HG03378 (cell line): ENCODE data around the gene LRRFIP2.
"Not testable (repeated sequence)": the region's sequence is repeated elsewhere in the genome, so short reads cannot be mapped to it uniquely, and the experiment has no call there.

ENCODE experiments used
- ATAC-seq: cut with Tn5 transposase; IDR thresholded peaks from one replicate; pipeline ENCODE4 v1.9.1; 2021; ENCODE audit warnings: mild to moderate bottlenecking, moderate library complexity; ENCODE audit not compliant: unreplicated experiment

The LRRFIP2 gene

DNA sequence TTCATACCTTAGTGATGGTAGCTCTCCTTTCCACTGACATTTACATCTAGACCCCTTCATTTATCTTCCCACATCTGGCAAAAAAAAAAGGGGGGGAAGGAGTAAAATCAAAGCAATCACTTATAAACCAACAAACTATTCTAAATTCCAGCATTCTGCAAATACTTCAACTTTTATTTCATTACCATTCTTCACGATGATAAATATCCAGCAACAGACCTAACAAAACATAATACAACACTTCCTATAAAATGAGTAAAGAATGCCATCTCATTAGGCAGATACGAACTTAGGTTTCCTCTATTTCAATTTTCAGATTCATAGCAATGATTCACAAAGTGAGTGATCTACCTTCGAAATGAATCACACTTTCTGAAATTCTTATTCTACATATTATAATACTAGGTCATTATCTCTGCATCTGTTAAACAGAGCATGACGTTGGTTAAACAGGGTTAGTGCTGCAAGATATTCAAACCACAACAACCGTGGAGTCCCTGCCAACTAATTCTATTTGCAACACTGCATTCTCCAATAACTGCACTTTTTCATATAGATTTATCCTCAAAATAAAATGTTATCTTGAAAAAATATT, at the start of gene LRRFIP2:
TSS of gene LRRFIP2 (minus strand) at position 51 of the 595 bp plus-strand sequence. CDS start 25,599 bp downstream, outside the sequence.
- peak; percentile 61 for ATAC-seq

- no peak for ATAC-seq
Observed at GRCh38 chr3:37223576-37223975, 49.2 kb upstream of the LRRFIP2 start.

- ATAC-seq: no peak
Observed at GRCh38 chr3:37223141-37223558, 48.8 kb upstream of the LRRFIP2 start.

DNA sequence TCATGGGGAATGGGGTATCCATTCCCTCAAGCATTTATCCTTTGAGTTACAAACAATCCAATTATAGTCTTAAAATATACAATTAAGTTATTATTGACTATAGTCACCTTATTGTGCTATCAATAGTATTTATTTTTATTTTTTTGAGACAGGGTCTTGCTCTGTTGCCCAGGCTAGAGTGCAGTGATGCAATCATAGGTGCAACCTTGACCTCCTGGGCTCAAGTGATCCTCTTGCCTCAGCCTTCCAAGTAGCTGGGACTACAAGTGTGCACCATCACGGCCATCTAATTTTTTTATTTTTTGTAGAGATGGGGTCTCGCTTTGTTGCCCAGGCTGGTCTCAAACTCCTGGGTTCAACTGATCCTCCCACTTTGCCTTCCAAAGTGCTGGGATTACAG, 48.2 kb upstream of the LRRFIP2 start:
- not testable (repeated sequence) for ATAC-seq

DNA sequence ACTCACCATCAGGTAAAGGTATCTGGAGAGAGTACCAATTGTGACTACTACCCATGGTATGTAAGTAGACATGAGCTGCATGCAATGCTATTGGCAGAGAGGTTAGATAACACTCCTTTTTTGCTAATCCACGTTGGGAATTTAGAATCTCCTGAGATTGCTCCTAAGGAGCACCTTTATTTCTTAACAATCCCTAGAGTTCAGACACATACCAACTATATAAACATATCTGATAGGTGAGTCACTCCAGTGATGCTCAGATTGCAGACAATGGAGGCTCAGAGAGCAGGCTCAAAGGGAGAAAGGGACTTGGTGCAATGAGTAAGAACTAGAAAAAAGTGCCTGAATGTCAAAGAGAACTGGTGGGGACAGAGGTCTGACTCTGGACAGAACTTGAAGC, 47.0 kb upstream of the LRRFIP2 start:
- ATAC-seq: no peak

GRCh38 chr3:37219266-37219665, 44.9 kb upstream of the LRRFIP2 start:
- no peak for ATAC-seq

DNA sequence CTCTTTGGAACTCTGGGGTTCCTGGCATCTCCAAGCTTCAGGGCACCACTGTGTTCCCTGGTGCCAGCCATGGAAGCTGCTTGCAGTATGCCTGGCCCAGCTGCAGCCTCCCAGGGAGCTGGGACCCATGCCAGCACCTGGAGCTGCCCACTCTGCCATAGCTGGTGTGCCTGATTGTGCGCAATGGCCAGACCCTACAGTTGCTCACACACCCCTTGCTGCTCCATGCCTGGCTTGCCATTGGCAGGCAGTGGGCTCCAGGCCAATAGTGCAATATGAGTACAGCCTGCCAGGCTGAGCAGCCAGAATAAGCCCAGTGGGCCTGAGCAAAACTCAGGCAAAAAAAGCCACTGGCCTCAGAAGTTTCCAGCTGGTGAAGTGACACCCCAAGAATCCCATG, 43.8 kb upstream of the LRRFIP2 start:
- no peak for ATAC-seq

GRCh38 chr3:37217098-37217849, 42.9 kb upstream of the LRRFIP2 start:
- no peak for ATAC-seq

GRCh38 chr3:37216597-37217097, 42.3 kb upstream of the LRRFIP2 start:
- no peak for ATAC-seq

DNA sequence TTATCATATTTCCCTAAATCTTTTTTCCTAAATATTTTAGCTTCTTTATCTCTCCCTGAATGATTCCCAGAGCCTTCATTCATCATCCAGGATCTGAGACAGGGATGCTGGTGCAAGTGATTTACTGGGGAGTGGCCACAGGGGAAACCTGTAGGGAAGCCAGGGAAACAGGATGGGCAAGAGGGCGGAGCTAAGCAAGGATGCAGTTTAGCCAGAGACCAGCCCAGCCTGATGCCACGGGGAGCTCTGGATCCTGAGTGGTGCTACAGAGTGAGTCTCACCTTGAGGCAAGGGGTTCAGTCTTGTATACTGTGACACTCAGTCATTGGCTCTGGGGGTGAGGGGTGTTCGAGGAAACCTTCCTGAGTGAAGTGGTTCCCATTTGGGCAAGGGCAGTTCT, 39.7 kb upstream of the LRRFIP2 start:
- ATAC-seq: no peak

- ATAC-seq: no peak
Observed at GRCh38 chr3:37210230-37210629, 35.8 kb upstream of the LRRFIP2 start.

DNA sequence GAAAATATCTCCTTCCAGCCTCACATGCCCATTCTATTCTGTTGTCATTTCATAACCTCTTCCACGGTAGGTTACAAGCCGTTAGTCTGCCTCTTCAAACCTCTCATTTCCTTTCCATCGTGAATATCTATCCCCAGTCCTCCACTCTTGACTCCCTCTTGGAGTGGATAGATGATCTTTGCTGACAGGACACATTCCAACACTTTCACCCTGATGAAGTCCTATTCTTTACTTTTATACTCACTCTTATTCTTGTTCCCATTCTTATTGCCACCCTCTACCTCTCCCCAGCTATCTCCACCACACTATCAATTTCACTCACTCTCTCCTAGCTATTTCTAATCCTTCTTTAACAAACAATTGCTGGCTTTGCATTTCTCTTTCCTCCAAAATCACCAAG, 34.2 kb upstream of the LRRFIP2 start:
- ATAC-seq: not testable (repeated sequence)

DNA sequence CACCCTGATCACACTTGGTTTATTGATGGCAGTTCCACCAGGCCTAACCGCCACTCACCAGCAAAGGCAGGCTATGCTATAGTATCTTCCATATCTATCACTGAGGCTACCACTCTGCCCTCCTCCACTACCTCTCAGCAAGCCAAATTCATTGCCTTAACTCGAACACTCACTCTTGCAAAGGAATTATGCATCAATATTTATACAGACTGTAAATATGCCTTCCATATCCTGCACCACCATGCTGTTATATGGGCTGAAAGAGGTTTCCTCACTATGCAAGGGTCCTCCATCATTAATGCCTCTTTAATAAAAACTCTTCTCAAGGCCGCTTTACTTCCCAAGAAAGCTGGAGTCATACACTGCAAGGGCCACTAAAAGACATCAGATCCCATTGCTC, 33.6 kb upstream of the LRRFIP2 start:
- not testable (repeated sequence) for ATAC-seq

DNA sequence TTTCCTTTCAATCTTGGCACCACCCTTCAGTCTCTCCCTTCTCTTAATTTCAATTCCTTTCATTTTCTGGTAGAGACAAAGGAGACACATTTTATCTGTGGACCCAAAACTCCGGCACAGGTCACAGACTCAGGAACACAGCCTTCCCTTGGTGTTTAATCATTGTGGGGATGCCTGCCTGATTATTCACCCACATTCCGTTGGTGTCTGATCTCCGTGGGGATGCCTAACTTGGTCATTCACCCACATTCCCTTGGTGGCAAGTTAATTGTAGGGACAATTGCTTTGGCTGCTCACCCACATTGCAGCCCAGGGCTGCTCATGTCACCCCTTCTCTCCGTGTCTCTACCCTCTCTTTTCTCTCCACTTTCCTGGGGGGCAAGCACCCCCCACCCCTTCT, 31.7 kb upstream of the LRRFIP2 start:
- not testable (repeated sequence) for ATAC-seq

DNA sequence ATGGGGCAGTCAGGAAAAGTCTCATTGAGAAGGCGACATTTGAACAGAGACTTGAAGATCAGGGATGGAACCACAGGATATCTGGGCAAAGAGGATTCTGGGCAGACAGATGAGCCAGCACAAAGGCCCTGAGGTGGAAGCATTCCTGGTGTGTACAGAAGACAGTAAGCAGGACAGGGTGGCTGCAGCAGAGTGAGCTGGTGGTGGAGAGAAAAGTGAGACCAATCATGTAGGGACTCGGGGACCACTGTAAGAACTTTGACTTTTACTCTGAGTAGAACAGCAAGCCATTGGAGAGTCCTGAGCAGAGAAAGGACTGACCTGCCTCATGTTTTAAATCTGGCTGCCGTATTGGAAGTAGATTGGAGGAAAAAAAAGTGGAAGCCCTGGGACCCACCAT, 29.9 kb upstream of the LRRFIP2 start:
- ATAC-seq: no peak

DNA sequence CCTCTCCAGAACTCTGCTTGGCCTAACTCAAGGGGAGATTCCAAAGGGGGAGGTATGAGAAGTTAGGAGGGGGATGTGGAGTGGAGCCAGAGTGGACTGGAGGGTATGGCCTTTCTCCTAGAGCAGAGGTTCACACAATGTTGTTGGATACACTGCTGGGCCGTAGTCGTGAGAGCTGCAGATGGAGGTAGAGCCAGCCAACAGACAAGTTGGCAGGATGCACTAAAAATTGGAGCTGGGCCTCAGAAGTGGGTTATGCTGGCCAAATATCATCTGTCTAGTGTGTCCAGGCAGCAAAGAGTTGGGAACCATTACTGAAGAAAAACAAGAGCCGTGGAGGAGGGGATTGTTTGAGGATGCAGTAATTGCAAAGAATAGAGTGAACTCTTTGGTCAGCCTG, 27.7 kb upstream of the LRRFIP2 start:
- ATAC-seq: no peak

GRCh38 chr3:37200141-37200540, 25.8 kb upstream of the LRRFIP2 start:
- no peak for ATAC-seq

GRCh38 chr3:37198996-37199395, 24.6 kb upstream of the LRRFIP2 start:
- ATAC-seq: no peak

GRCh38 chr3:37198547-37198946, 24.2 kb upstream of the LRRFIP2 start:
- no peak for ATAC-seq

DNA sequence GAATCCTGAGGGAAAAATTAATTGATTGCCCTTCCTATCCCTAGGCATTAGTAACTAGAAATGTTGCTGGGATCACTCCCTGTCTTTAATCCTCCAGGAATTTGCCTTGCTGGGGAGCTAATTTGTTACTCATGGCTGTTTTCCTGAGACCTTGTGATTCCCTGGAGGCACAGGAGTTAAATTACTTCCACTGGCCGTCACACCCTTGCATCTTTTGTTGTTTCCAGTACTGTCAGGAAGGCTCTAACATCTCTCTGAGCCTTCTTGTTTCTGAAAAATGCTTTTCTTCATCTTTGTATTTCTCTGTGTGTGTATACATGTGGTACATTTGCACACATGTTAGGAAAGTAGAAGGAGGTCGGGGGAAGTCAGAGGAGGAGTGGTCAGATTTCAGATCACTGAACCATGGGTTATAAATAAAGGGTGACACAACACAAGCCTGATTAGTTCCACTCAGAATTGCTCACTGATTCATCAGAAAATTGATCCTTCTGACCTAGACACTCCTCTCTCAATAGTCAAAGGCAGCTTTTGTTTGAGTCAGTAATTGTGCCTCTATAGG, 23.5 kb upstream of the LRRFIP2 start:
- ATAC-seq: no peak

DNA sequence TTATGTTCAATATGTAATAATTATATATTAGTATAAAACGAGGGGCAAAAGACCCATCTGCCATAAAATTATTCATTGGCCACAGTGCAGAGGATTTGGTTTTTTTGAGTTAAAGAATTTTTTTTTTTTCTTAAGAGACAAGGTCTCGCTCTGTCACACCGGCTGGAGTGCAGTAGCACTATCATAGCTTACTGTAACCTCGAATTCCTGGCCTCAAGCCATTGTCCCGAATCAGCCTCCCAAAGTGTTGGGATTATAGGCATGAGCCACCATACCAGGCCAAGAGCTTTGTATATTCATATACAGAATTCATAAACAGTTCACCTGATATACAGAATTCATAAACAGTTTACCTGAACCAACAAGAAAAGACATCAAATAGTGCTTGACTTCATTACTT, 20.2 kb upstream of the LRRFIP2 start:
- ATAC-seq: no peak

- no peak for ATAC-seq
Observed at GRCh38 chr3:37190667-37191066, 16.3 kb upstream of the LRRFIP2 start.
